LNCaP clone FGC (cell line): ENCODE data around the gene PRUNE2.
A peak's percentile ranks its signal among the peaks of the same experiment; 100 is the strongest.

Source experiments
- DNase-seq: peaks from one replicate; pipeline ENCODE4 v3.0.0-alpha.2; 2011; ENCODE audit warnings: low read depth
- H3K4me3 ChIP-seq: 2 replicates; pipeline ENCODE4 v1.5.1; 2011; ENCODE audit warnings: mild to moderate bottlenecking, low read depth, low read length, control low read depth
- CTCF ChIP-seq: IDR thresholded peaks from 2 replicates; pipeline ENCODE4 v1.5.1; 2012; ENCODE audit warnings: mild to moderate bottlenecking; ENCODE audit not compliant: control insufficient read depth, insufficient read depth; ENCODE audit errors: extremely low read depth

The PRUNE2 gene

GRCh38 chr9:76713381-76713780 is 192.5 kb downstream of the PRUNE2 start:
- H3K4me3 ChIP-seq = no peak overlapping the region
- TF ChIP-seq CTCF = no peak
- no peak for DNase-seq

GRCh38 chr9:76709020-76709419 is 196.9 kb downstream of the PRUNE2 start:
- no peak for DNase-seq
- TF ChIP-seq CTCF = no peak
- no peak overlapping the region for H3K4me3 ChIP-seq

- H3K4me3 ChIP-seq = no peak overlapping the region
- TF ChIP-seq CTCF = no peak
- DNase-seq = no peak
Measured at GRCh38 chr9:76707510-76707909, 198.4 kb downstream of the PRUNE2 start.

GRCh38 chr9:76704593-76705204 is 201.2 kb downstream of the PRUNE2 start:
- peak; percentile 72 for DNase-seq
- H3K4me3 ChIP-seq = no peak overlapping the region
- TF ChIP-seq CTCF = peak; percentile 53

- no peak overlapping the region for H3K4me3 ChIP-seq
- TF ChIP-seq CTCF = no peak
- no peak for DNase-seq
Measured at GRCh38 chr9:76703270-76703669, 202.6 kb downstream of the PRUNE2 start.

GRCh38 chr9:76701441-76702039 is 204.4 kb downstream of the PRUNE2 start:
- no peak for TF ChIP-seq CTCF
- H3K4me3 ChIP-seq = no peak overlapping the region
- DNase-seq = no peak

GRCh38 chr9:76700916-76701315 is 205.0 kb downstream of the PRUNE2 start:
- no peak for DNase-seq
- no peak overlapping the region for H3K4me3 ChIP-seq
- TF ChIP-seq CTCF = no peak
